ENCODE data around the gene LARGE1. TPM values are rescaled to one million over a fixed set of nuclear protein-coding genes. Genes with fewer than 3 reads are reported as not detected.

The LARGE1 gene
- total and polyA plus RNA-seq, 2 of the 13 experiments (the other 11 are each of a cell fraction or from before 2014, with no cell fraction given) = 8.4 to 11.0 TPM

DNA sequence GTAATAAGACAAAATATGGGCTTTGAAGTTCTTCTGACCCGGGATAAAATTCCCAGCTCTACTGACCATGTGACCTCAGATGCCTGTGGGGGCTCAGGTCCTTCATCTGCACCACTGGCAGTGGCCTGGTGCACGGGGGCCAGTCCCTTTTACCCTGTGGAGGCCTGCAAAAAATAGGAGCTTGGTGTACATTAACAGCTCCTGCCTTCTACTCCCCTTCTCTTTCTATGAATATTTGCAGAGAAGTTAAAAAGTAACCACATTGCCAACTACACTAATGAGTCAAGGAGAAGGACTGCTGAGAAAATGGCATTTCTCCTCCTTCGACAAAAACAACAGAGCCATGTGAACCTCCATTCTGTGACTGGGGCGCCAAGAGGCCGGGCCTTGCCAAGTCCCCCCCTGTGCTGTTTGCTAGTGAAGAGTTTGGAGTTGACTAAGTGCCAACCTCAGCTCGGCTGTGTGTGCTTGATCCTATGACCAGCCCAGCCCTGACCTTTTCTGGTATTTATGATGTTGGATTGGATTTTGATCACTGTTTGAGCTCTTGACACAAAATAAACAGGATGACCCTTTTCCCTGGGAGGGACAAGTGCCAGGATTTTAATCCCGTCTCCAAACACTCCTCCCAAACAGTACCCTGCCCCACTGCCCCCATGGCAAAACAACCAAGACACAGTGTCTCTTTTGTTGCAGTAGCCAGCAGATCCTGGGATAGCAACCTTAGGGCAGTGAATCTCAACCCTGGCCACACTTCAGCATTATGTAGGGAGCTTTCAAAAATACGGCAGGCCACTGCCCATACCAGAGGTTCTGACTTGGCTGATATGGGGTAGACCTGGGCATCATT is 380.1 kb downstream of the LARGE1 start (continued):
- TF ChIP-seq, protein P1, sequence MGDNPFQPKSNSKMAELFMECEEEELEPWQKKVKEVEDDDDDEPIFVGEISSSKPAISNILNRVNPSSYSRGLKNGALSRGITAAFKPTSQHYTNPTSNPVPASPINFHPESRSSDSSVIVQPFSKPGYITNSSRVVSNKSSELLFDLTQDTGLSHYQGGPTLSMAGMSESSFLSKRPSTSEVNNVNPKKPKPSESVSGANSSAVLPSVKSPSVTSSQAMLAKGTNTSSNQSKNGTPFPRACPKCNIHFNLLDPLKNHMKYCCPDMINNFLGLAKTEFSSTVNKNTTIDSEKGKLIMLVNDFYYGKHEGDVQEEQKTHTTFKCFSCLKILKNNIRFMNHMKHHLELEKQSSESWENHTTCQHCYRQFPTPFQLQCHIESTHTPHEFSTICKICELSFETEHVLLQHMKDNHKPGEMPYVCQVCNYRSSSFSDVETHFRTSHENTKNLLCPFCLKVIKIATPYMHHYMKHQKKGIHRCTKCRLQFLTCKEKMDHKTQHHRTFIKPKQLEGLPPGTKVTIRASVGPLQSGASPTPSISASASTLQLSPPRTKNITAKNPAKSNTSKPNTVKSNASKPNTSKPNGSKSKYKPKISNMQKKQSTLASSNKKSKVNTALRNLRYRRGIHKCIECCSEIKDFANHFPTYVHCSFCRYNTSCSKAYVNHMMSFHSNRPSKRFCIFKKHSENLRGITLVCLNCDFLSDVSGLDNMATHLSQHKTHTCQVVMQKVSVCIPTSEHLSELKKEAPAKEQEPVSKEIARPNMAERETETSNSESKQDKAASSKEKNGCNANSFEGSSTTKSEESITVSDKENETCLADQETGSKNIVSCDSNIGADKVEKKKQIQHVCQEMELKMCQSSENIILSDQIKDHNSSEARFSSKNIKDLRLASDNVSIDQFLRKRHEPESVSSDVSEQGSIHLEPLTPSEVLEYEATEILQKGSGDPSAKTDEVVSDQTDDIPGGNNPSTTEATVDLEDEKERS (CRISPR knock-in tag; IDR thresholded peaks at IDR 0.05) = peak; percentile 85; the same call in 1 of the 2 replicates
- peak; percentile 84; the same call in 1 of the 2 replicates for TF ChIP-seq ZNF772 (CRISPR knock-in tag; IDR thresholded peaks at IDR 0.05)
- TF ChIP-seq, protein P2, sequence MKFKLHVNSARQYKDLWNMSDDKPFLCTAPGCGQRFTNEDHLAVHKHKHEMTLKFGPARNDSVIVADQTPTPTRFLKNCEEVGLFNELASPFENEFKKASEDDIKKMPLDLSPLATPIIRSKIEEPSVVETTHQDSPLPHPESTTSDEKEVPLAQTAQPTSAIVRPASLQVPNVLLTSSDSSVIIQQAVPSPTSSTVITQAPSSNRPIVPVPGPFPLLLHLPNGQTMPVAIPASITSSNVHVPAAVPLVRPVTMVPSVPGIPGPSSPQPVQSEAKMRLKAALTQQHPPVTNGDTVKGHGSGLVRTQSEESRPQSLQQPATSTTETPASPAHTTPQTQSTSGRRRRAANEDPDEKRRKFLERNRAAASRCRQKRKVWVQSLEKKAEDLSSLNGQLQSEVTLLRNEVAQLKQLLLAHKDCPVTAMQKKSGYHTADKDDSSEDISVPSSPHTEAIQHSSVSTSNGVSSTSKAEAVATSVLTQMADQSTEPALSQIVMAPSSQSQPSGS (CRISPR knock-in tag; IDR thresholded peaks at IDR 0.05) = peak; percentile 49; the same call in 1 of the 2 replicates
- TF ChIP-seq SMAD1 (CRISPR knock-in tag; IDR thresholded peaks at IDR 0.05; ENCODE audit: borderline replicate concordance, low read depth) = no peak
- TF ChIP-seq, protein P3, sequence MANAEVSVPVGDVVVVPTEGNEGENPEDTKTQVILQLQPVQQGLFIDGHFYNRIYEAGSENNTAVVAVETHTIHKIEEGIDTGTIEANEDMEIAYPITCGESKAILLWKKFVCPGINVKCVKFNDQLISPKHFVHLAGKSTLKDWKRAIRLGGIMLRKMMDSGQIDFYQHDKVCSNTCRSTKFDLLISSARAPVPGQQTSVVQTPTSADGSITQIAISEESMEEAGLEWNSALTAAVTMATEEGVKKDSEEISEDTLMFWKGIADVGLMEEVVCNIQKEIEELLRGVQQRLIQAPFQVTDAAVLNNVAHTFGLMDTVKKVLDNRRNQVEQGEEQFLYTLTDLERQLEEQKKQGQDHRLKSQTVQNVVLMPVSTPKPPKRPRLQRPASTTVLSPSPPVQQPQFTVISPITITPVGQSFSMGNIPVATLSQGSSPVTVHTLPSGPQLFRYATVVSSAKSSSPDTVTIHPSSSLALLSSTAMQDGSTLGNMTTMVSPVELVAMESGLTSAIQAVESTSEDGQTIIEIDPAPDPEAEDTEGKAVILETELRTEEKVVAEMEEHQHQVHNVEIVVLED (CRISPR knock-in tag; IDR thresholded peaks at IDR 0.05; ENCODE audit: borderline replicate concordance) = peak; percentile 53; the same call in 1 of the 2 replicates
- TF ChIP-seq STAG1 (CRISPR knock-in tag; IDR thresholded peaks at IDR 0.05) = peak; percentile 15; the same call in 1 of the 2 replicates
- peak; percentile 85 for TF ChIP-seq SOX13 (IDR thresholded peaks at IDR 0.05)
- TF ChIP-seq SOX13 (CRISPR knock-in tag; conservative IDR thresholded peaks at IDR 0.05 in 1 of 2, IDR thresholded peaks at IDR 0.05 in 1 of 2) = peak in 1 of 2 experiments; percentile 82; a peak in 2 of 4 replicates
- TF ChIP-seq MED1 (CRISPR knock-in tag; IDR thresholded peaks at IDR 0.05) = peak; percentile 97
- TF ChIP-seq, protein P4, sequence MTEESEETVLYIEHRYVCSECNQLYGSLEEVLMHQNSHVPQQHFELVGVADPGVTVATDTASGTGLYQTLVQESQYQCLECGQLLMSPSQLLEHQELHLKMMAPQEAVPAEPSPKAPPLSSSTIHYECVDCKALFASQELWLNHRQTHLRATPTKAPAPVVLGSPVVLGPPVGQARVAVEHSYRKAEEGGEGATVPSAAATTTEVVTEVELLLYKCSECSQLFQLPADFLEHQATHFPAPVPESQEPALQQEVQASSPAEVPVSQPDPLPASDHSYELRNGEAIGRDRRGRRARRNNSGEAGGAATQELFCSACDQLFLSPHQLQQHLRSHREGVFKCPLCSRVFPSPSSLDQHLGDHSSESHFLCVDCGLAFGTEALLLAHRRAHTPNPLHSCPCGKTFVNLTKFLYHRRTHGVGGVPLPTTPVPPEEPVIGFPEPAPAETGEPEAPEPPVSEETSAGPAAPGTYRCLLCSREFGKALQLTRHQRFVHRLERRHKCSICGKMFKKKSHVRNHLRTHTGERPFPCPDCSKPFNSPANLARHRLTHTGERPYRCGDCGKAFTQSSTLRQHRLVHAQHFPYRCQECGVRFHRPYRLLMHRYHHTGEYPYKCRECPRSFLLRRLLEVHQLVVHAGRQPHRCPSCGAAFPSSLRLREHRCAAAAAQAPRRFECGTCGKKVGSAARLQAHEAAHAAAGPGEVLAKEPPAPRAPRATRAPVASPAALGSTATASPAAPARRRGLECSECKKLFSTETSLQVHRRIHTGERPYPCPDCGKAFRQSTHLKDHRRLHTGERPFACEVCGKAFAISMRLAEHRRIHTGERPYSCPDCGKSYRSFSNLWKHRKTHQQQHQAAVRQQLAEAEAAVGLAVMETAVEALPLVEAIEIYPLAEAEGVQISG (CRISPR knock-in tag; IDR thresholded peaks at IDR 0.05) = peak; percentile 61
- TF ChIP-seq ATF7-NPFF (CRISPR knock-in tag; IDR thresholded peaks at IDR 0.05; ENCODE audit: low read depth) = no peak
- peak; percentile 84; the same call in 1 of the 2 replicates for TF ChIP-seq SALL2 (CRISPR knock-in tag; IDR thresholded peaks at IDR 0.05)
- peak; percentile 18; the same call in 1 of the 2 replicates for TF ChIP-seq MXD4 (CRISPR knock-in tag; IDR thresholded peaks at IDR 0.05)
- peak; percentile 93 for TF ChIP-seq ZNF614 (CRISPR knock-in tag; IDR thresholded peaks at IDR 0.05; ENCODE audit: borderline replicate concordance)
- TF ChIP-seq MED13 (CRISPR knock-in tag; IDR thresholded peaks at IDR 0.05) = peak; percentile 97
- peak; percentile 59; the same call in 2 of the 3 replicates for TF ChIP-seq MXI1 (IDR thresholded peaks at IDR 0.05; ENCODE audit: borderline replicate concordance, low read depth, low read length)
- TF ChIP-seq ZNF367 (CRISPR knock-in tag; IDR thresholded peaks at IDR 0.05; ENCODE audit: borderline replicate concordance) = no peak
- TF ChIP-seq MTA1 (CRISPR knock-in tag; IDR thresholded peaks at IDR 0.05; ENCODE audit: borderline replicate concordance) = peak; percentile 79; the same call in 1 of the 2 replicates
